NCI-H128 (cell line): ENCODE measurements around the gene NSG2.

Experiments
- DNase-seq: peaks from one replicate; lab custom pipeline; 2025; ENCODE audit not compliant: unreplicated experiment; lab: John Stamatoyannopoulos, UW

NSG2 gene

GRCh38 chr5:174059247-174059646, 13.7 kb downstream of the NSG2 start:
- DNase-seq: no peak

GRCh38 chr5:174063082-174063756, 17.7 kb downstream of the NSG2 start:
- DNase-seq: no peak

GRCh38 chr5:174064171-174064570, 18.7 kb downstream of the NSG2 start:
- no peak for DNase-seq

GRCh38 chr5:174065528-174066197, 20.2 kb downstream of the NSG2 start:
- no peak for DNase-seq

- DNase-seq: no peak
Measured at GRCh38 chr5:174067499-174067898, 22.0 kb downstream of the NSG2 start.

- no peak for DNase-seq
Measured at GRCh38 chr5:174071484-174071883, 26.0 kb downstream of the NSG2 start.

- no peak for DNase-seq
Measured at GRCh38 chr5:174073122-174073660, 27.7 kb downstream of the NSG2 start.

- DNase-seq: no peak
Measured at GRCh38 chr5:174074369-174074768, 28.9 kb downstream of the NSG2 start.

GRCh38 chr5:174078416-174078815, 32.9 kb downstream of the NSG2 start:
- no peak for DNase-seq

GRCh38 chr5:174082286-174082685, 36.8 kb downstream of the NSG2 start:
- no peak for DNase-seq

GRCh38 chr5:174083056-174083827, 37.7 kb downstream of the NSG2 start:
- no peak for DNase-seq

GRCh38 chr5:174084691-174085154, 39.2 kb downstream of the NSG2 start:
- no peak for DNase-seq

GRCh38 chr5:174086751-174087150, 41.2 kb downstream of the NSG2 start:
- DNase-seq: no peak

GRCh38 chr5:174087783-174088182, 42.3 kb downstream of the NSG2 start:
- no peak for DNase-seq

- no peak for DNase-seq
Measured at GRCh38 chr5:174090129-174090528, 44.6 kb downstream of the NSG2 start.

- DNase-seq: no peak
Measured at GRCh38 chr5:174093123-174093522, 47.6 kb downstream of the NSG2 start.

- DNase-seq: no peak
Measured at GRCh38 chr5:174094857-174095606, 49.5 kb downstream of the NSG2 start.

- no peak for DNase-seq
Measured at GRCh38 chr5:174096619-174097018, 51.1 kb downstream of the NSG2 start.

- DNase-seq: no peak
Measured at GRCh38 chr5:174097486-174098185, 52.1 kb downstream of the NSG2 start.

- DNase-seq: no peak
Measured at GRCh38 chr5:174098694-174099093, 53.2 kb downstream of the NSG2 start.
